K562 treated with DMSO at 1 percent for 12 hours (cell line): ENCODE results near the gene PALM2AKAP2. TPM values are rescaled to one million over a fixed set of nuclear protein-coding genes. Genes with fewer than 3 reads are reported as not detected.

Experiments
- total RNA-seq: library from RNA; unstranded; fragments of 300-600 nt; gene quantifications from 2 replicates; pipeline ENCODE4 v1.2.3, GENCODE V29; 2022; ENCODE audit not compliant: insufficient read depth

The PALM2AKAP2 gene
- not detected in 2 replicates for total RNA-seq

DNA sequence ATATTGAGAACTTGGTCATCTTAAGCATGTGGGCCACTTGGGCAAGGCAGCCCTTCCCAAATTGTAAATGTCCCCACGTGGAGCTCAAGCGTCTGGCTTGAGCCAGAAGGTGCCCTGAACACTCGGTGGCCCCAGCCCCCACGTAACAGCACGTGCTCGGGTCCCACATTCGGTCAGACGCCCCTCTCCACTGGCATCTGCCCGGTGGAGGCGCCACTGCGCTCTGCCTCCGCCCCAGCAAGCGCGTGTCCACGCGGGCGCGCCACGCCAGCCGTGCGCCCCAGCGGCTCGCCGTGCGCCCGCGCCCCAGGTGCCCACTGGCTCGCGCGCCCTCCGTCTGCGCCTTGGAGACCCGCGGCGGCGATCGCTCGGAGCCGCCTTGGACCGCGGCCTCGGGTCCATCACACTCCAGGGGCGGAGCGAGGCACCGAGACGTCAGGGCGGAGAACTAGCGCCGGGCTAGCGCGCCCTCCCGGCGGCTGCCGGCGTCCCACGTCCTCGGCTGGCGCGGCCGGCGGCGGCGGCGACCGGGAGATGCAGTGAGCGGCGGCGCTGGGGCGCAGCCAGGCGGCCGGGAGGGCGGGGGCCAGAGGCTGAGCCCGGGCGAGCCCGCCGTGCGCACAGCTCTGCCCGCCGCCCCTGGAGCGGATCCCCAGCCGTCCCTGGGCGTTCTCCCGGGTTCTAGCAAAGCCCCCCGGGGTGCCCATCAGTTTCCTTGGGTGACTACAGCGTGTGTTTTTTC is at the start of gene PALM2AKAP2:
Gene PALM2AKAP2, plus strand, starts transcription at position 488 of the 742 bp plus-strand sequence. CDS start 291 bp downstream, outside the sequence.

